Suppressor macrophage treated with lipopolysaccharide for 4 hours (primary cell): Measurements from ENCODE around the gene CDKL5.
"Not testable (repeated sequence)": the region's sequence is repeated elsewhere in the genome, so short reads cannot be mapped to it uniquely, and the experiment has no call there.

Source experiments
- DNase-seq: peaks from one replicate; pipeline ENCODE4 v3.0.0-alpha.2; 2020

The CDKL5 gene

GRCh38 chrX:18425199-18426003 is at the start of gene CDKL5:
TSS of gene CDKL5 (plus strand) at chrX:18425608. CDS start at chrX:18507097, 81,489 bp downstream.
- peak; percentile 95 for DNase-seq

- DNase-seq: peak; percentile 46
These were observed 47.6 kb upstream of the CDKL5 start for GRCh38 chrX:18377796-18378195.

GRCh38 chrX:18389966-18390365 is 35.4 kb upstream of the CDKL5 start:
- no peak for DNase-seq

- DNase-seq: peak; percentile 69
These were observed 34.4 kb upstream of the CDKL5 start for GRCh38 chrX:18390941-18391538.

GRCh38 chrX:18394477-18394876 is 30.9 kb upstream of the CDKL5 start:
- DNase-seq: no peak

- no peak for DNase-seq
These were observed 23.6 kb upstream of the CDKL5 start for GRCh38 chrX:18401848-18402213.

- no peak for DNase-seq
These were observed 18.7 kb upstream of the CDKL5 start for GRCh38 chrX:18406531-18407266.

GRCh38 chrX:18410038-18410437 is 15.4 kb upstream of the CDKL5 start:
- DNase-seq: no peak

- no peak for DNase-seq
These were observed 10.0 kb upstream of the CDKL5 start for GRCh38 chrX:18415386-18415785.

- no peak for DNase-seq
These were observed 3.1 kb upstream of the CDKL5 start for GRCh38 chrX:18422325-18422724.

GRCh38 chrX:18422886-18423285 is 2.5 kb upstream of the CDKL5 start:
- no peak for DNase-seq

GRCh38 chrX:18424482-18425198 is 768 bp upstream of the CDKL5 start:
- no peak for DNase-seq

- DNase-seq: no peak
These were observed 554 bp downstream of the CDKL5 start for GRCh38 chrX:18426004-18426320.

- DNase-seq: no peak
These were observed 2.6 kb downstream of the CDKL5 start for GRCh38 chrX:18428006-18428405.

- DNase-seq: not testable (repeated sequence)
These were observed 7.9 kb downstream of the CDKL5 start for GRCh38 chrX:18433288-18433687.

GRCh38 chrX:18434896-18435295 is 9.5 kb downstream of the CDKL5 start:
- no peak for DNase-seq

- no peak for DNase-seq
These were observed 10.6 kb downstream of the CDKL5 start for GRCh38 chrX:18436017-18436416.

GRCh38 chrX:18440835-18441234 is 15.4 kb downstream of the CDKL5 start:
- no peak for DNase-seq

GRCh38 chrX:18441780-18442367 is 16.5 kb downstream of the CDKL5 start:
- no peak for DNase-seq

GRCh38 chrX:18448416-18448815 is 23.0 kb downstream of the CDKL5 start:
- DNase-seq: no peak

GRCh38 chrX:18449236-18449635 is 23.8 kb downstream of the CDKL5 start:
- DNase-seq: no peak

GRCh38 chrX:18455384-18455783 is 30.0 kb downstream of the CDKL5 start:
- DNase-seq: no peak

GRCh38 chrX:18457000-18457399 is 31.6 kb downstream of the CDKL5 start:
- no peak for DNase-seq
